HepG2 (cell line): ENCODE results near the gene RPS19. TPM values are rescaled to one million over a fixed set of nuclear protein-coding genes. Genes with fewer than 3 reads are reported as not detected.

Experiments used
- CBX2 ChIP-seq, 2 experiments: fragments of 200-600 bp in 1 of 2; sonication (generic); formaldehyde crosslinking in 1 of 2; IDR thresholded peaks; 2 replicates each; pipeline versions ENCODE4 v1.7.0 to v1.8.1; 2018 to 2022; ENCODE audit warnings: low read depth in 2 of 2, low read length in 1 of 2, mild to moderate bottlenecking in 1 of 2, missing genetic modification reagents in 1 of 2
- HNRNPUL1 ChIP-seq: fragments of 200-400 bp; formaldehyde crosslinking; IDR thresholded peaks from 2 replicates; pipeline ENCODE4 v1.6.1; 2017; ENCODE audit warnings: low read depth, mild to moderate bottlenecking, low read length, moderate library complexity
- NFE2L1 ChIP-seq: sonication (generic); formaldehyde crosslinking; IDR thresholded peaks from 2 replicates; pipeline ENCODE4 v1.4.0; 2020; ENCODE audit warnings: missing genetic modification reagents, mild to moderate bottlenecking, borderline replicate concordance
- NFKB2 ChIP-seq: sonication (generic); formaldehyde crosslinking; IDR thresholded peaks from 2 replicates; pipeline ENCODE4 v1.4.0; 2020; ENCODE audit warnings: missing genetic modification reagents, borderline replicate concordance
- PHF21A ChIP-seq: sonication (generic); formaldehyde crosslinking; IDR thresholded peaks from 2 replicates; pipeline ENCODE4 v1.5.0; 2020; ENCODE audit warnings: mild to moderate bottlenecking, missing genetic modification reagents
- PPARG ChIP-seq: conservative IDR thresholded peaks from 2 replicates; pipeline ENCODE4 v1.6.1; 2016; ENCODE audit warnings: missing biosample characterization, missing genetic modification reagents
- RCOR2 ChIP-seq: IDR thresholded peaks from 2 replicates; pipeline ENCODE4 v1.6.1; 2016; ENCODE audit warnings: missing biosample characterization, missing genetic modification reagents
- RFX5 ChIP-seq: IDR thresholded peaks from 2 replicates; pipeline ENCODE4 v1.6.1; 2011; ENCODE audit warnings: low read depth, low read length, improper control_type of control experiment
- ZBTB42 ChIP-seq: sonication (generic); formaldehyde crosslinking; IDR thresholded peaks from 2 replicates; pipeline ENCODE4 v1.5.0; 2020; ENCODE audit warnings: mild to moderate bottlenecking, missing genetic modification reagents
- ZFP41 ChIP-seq: sonication (generic); formaldehyde crosslinking; IDR thresholded peaks from 2 replicates; pipeline ENCODE4 v1.4.0; 2020; ENCODE audit warnings: mild to moderate bottlenecking, missing genetic modification reagents, borderline replicate concordance
- ZNF317 ChIP-seq: sonication (generic); formaldehyde crosslinking; IDR thresholded peaks from 2 replicates; pipeline ENCODE4 v1.5.0; 2020; ENCODE audit warnings: mild to moderate bottlenecking, missing genetic modification reagents
- ZSCAN25 ChIP-seq: sonication (generic); formaldehyde crosslinking; IDR thresholded peaks from 2 replicates; pipeline ENCODE4 v1.8.0; 2022; ENCODE audit warnings: mild to moderate bottlenecking, missing genetic modification reagents
- polyA plus RNA-seq, 8 experiments: library from polyadenylated mRNA; depleted of rRNA in 3 of 8; stranded (reverse) in 7 of 8; unstranded in 1 of 8; fragments of >200 nt; fragmentation: Illumina TruSeq in 4 of 8; extraction: Trizol in 4 of 8; gene quantifications; 2 replicates each; pipeline versions ENCODE4 v1.2.1 to v1.2.3, GENCODE V29; 2011 to 2016; ENCODE audit warnings: low read depth in 4 of 8, missing spikeins in 1 of 8, mixed read lengths in 1 of 8; ENCODE audit not compliant: insufficient read depth in 1 of 8
- total RNA-seq, 5 experiments: library from RNA; depleted of rRNA; stranded (reverse); fragments of >200 nt; fragmentation: Illumina TruSeq; extraction: Trizol; gene quantifications; 2 replicates each; pipeline ENCODE4 v1.2.3, GENCODE V29; 2016; ENCODE audit warnings: low read depth in 1 of 5
- TF ChIP-seq, protein P1 (sequence below): sonication (generic); formaldehyde crosslinking; IDR thresholded peaks from 2 replicates; pipeline ENCODE4 v1.8.1; 2023; ENCODE audit warnings: mild to moderate bottlenecking, inconsistent platforms, moderate library complexity, missing genetic modification reagents, borderline replicate concordance
- TF ChIP-seq, protein P2 (sequence below): sonication (generic); formaldehyde crosslinking; conservative IDR thresholded peaks from 2 replicates; pipeline ENCODE4 v1.8.1; 2023; ENCODE audit warnings: missing genetic modification reagents
- TF ChIP-seq, protein P3 (sequence below): sonication (generic); formaldehyde crosslinking; IDR thresholded peaks from 2 replicates; pipeline ENCODE4; 2020; ENCODE audit warnings: missing genetic modification reagents, mild to moderate bottlenecking, borderline replicate concordance
- TF ChIP-seq, protein P4 (sequence below): fragments of 450-650 bp; IDR thresholded peaks from 2 replicates; pipeline ENCODE4 v1.6.1; 2016
- TF ChIP-seq, protein P5 (sequence below): sonication (generic); formaldehyde crosslinking; IDR thresholded peaks from 2 replicates; pipeline ENCODE4 v1.4.0; 2020; ENCODE audit warnings: missing genetic modification reagents

The RPS19 gene
- total and polyA plus RNA-seq, 2 of the 13 experiments (the other 11 are each of a cell fraction or from before 2014, with no cell fraction given) = 1,983 to 4,758 TPM

DNA sequence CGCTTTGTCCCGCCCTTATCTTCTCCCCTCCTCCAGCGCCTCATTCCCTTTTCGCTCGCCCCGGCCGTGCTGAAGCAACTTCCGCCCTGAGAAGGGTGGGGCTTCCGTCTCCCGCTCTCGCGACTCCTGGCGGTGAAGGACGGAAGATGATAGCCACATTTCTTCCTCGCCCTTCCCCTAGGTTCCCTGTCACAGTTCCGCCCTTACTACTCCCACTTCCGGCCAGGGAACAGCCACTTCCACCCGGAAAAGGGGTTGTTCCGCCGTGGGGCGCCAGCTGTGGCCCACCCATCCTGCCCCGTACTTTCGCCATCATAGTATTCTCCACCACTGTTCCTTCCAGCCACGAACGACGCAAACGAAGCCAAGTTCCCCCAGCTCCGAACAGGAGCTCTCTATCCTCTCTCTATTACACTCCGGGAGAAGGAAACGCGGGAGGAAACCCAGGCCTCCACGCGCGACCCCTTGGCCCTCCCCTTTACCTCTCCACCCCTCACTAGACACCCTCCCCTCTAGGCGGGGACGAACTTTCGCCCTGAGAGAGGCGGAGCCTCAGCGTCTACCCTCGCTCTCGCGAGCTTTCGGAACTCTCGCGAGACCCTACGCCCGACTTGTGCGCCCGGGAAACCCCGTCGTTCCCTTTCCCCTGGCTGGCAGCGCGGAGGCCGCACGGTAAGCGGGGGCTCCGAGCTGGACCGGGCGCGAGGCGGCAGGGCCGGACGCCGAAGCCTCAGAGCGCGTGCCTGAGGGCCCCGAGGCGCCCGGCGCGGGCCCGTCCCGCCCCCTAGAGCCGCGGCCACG is at the start of gene RPS19 (continued):
- TF ChIP-seq, protein P1, sequence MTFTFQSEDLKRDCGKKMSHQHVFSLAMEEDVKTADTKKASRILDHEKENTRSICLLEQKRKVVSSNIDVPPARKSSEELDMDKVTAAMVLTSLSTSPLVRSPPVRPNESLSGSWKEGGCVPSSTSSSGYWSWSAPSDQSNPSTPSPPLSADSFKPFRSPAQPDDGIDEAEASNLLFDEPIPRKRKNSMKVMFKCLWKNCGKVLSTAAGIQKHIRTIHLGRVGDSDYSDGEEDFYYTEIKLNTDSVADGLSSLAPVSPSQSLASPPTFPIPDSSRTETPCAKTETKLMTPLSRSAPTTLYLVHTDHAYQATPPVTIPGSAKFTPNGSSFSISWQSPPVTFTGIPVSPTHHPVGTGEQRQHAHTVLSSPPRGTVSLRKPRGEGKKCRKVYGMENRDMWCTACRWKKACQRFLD (CRISPR knock-in tag) = no peak
- TF ChIP-seq ZNF317 (peak; percentile 85), RFX5 (no peak), CBX2 (IDR thresholded peaks at IDR 0.05; ENCODE audit: low read depth, low read length) (no peak), CBX2 (CRISPR knock-in tag; IDR thresholded peaks at IDR 0.05; ENCODE audit: low read depth) (no peak), ZSCAN25 (CRISPR knock-in tag) (no peak), HNRNPUL1 (no peak), PHF21A (CRISPR knock-in tag) (peak; percentile 48), ZFP41 (CRISPR knock-in tag) (no peak), PPARG (CRISPR knock-in tag) (peak; percentile 73), ZBTB42 (no peak; the same call in 1 of the 2 replicates), NFKB2 (no peak; the same call in 1 of the 2 replicates), RCOR2 (CRISPR knock-in tag) (peak; percentile 37; the same call in 1 of the 2 replicates), NFE2L1 (CRISPR knock-in tag) (no peak)
- TF ChIP-seq, protein P2, sequence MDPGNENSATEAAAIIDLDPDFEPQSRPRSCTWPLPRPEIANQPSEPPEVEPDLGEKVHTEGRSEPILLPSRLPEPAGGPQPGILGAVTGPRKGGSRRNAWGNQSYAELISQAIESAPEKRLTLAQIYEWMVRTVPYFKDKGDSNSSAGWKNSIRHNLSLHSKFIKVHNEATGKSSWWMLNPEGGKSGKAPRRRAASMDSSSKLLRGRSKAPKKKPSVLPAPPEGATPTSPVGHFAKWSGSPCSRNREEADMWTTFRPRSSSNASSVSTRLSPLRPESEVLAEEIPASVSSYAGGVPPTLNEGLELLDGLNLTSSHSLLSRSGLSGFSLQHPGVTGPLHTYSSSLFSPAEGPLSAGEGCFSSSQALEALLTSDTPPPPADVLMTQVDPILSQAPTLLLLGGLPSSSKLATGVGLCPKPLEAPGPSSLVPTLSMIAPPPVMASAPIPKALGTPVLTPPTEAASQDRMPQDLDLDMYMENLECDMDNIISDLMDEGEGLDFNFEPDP (CRISPR knock-in tag) = no peak
- TF ChIP-seq, protein P3, sequence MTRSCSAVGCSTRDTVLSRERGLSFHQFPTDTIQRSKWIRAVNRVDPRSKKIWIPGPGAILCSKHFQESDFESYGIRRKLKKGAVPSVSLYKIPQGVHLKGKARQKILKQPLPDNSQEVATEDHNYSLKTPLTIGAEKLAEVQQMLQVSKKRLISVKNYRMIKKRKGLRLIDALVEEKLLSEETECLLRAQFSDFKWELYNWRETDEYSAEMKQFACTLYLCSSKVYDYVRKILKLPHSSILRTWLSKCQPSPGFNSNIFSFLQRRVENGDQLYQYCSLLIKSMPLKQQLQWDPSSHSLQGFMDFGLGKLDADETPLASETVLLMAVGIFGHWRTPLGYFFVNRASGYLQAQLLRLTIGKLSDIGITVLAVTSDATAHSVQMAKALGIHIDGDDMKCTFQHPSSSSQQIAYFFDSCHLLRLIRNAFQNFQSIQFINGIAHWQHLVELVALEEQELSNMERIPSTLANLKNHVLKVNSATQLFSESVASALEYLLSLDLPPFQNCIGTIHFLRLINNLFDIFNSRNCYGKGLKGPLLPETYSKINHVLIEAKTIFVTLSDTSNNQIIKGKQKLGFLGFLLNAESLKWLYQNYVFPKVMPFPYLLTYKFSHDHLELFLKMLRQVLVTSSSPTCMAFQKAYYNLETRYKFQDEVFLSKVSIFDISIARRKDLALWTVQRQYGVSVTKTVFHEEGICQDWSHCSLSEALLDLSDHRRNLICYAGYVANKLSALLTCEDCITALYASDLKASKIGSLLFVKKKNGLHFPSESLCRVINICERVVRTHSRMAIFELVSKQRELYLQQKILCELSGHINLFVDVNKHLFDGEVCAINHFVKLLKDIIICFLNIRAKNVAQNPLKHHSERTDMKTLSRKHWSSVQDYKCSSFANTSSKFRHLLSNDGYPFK (CRISPR knock-in tag) = peak; percentile 96
- TF ChIP-seq, protein P4, sequence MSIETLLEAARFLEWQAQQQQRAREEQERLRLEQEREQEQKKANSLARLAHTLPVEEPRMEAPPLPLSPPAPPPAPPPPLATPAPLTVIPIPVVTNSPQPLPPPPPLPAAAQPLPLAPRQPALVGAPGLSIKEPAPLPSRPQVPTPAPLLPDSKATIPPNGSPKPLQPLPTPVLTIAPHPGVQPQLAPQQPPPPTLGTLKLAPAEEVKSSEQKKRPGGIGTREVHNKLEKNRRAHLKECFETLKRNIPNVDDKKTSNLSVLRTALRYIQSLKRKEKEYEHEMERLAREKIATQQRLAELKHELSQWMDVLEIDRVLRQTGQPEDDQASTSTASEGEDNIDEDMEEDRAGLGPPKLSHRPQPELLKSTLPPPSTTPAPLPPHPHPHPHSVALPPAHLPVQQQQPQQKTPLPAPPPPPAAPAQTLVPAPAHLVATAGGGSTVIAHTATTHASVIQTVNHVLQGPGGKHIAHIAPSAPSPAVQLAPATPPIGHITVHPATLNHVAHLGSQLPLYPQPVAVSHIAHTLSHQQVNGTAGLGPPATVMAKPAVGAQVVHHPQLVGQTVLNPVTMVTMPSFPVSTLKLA = peak; percentile 2; the same call in 1 of the 2 replicates
- TF ChIP-seq, protein P5, sequence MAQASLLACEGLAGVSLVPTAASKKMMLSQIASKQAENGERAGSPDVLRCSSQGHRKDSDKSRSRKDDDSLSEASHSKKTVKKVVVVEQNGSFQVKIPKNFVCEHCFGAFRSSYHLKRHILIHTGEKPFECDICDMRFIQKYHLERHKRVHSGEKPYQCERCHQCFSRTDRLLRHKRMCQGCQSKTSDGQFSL (CRISPR knock-in tag) = no peak
